Dermis lymphatic vessel endothelial cell (primary cell): Measurements from ENCODE around the gene TYMS. TPM values are rescaled to one million over a fixed set of nuclear protein-coding genes. Genes with fewer than 3 reads are reported as not detected.

Experiments used
- total RNA-seq: library from RNA; depleted of rRNA; stranded (reverse); fragments of >200 nt; gene quantifications from 2 replicates; pipeline ENCODE4 v1.2.1, GENCODE V29; 2014

The TYMS gene
- 6.6 and 10.3 TPM in 2 replicates for total RNA-seq

DNA sequence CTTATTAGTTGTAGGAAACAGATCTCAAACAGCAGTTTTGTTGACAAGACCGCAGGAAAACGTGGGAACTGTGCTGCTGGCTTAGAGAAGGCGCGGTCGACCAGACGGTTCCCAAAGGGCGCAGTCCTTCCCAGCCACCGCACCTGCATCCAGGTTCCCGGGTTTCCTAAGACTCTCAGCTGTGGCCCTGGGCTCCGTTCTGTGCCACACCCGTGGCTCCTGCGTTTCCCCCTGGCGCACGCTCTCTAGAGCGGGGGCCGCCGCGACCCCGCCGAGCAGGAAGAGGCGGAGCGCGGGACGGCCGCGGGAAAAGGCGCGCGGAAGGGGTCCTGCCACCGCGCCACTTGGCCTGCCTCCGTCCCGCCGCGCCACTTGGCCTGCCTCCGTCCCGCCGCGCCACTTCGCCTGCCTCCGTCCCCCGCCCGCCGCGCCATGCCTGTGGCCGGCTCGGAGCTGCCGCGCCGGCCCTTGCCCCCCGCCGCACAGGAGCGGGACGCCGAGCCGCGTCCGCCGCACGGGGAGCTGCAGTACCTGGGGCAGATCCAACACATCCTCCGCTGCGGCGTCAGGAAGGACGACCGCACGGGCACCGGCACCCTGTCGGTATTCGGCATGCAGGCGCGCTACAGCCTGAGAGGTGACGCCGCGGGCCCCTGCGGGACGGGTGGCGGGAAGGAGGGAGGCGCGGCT is at the start of gene TYMS:
Gene TYMS, plus strand, starts transcription at position 343 of the 690 bp plus-strand sequence. Its CDS starts 90 bp downstream, at position 433.

GRCh38 chr18:712401-713134 is 55.1 kb downstream of the TYMS start, which contains the start of gene ENOSF1:
Gene ENOSF1, minus strand, starts transcription at chr18:712630. Its CDS starts 43 bp downstream, at chr18:712587.

Other genes with a start within 250 kb of the TYMS start
- gene COLEC12, start 157.0 kb upstream of the TYMS start, total RNA-seq: 32.4 and 49.6 TPM in 2 replicates
- not detected in 2 replicates for gene CETN1, start 77.3 kb upstream of the TYMS start, total RNA-seq
- 0.09 TPM in 1 of 2 replicates, not detected in the other for gene CLUL1, start 60.7 kb upstream of the TYMS start, total RNA-seq
- gene ENOSF1, start 55.0 kb downstream of the TYMS start, total RNA-seq: 28.2 and 29.8 TPM in 2 replicates
- gene YES1, start 154.6 kb downstream of the TYMS start, total RNA-seq: 168 and 221 TPM in 2 replicates
- gene ADCYAP1, start 247.2 kb downstream of the TYMS start, total RNA-seq: not detected in 2 replicates